ENCODE measurements around the gene ZNF362.
"Not testable (repeated sequence)": the region's sequence is repeated elsewhere in the genome, so short reads cannot be mapped to it uniquely, and the experiment has no call there.

Gene ZNF362

GRCh38 chr1:33284049-33284448 is 27.8 kb downstream of the ZNF362 start:
- no peak overlapping the region for H3K4me3 ChIP-seq (ENCODE audit: low read depth, low read length)
- H3K9me3 ChIP-seq (ENCODE audit: severe bottlenecking) = no peaks in the 10 kb centered on the region
- peaks cover 81% of the 10 kb centered on the region for H3K36me3 ChIP-seq

GRCh38 chr1:33286451-33287185 is 30.3 kb downstream of the ZNF362 start:
- TF ChIP-seq CTCF (IDR thresholded peaks at IDR 0.05; ENCODE audit: low read depth, low read length) = no peak
- no peak overlapping the region for H3K27ac ChIP-seq
- H3K9me3 ChIP-seq (ENCODE audit: severe bottlenecking) = no peaks in the 10 kb centered on the region
- no peak for DNase-seq
- H3K4me3 ChIP-seq (ENCODE audit: low read depth, low read length) = no peak overlapping the region
- H3K27me3 ChIP-seq (ENCODE audit: insufficient read depth, low read depth, severe bottlenecking) = no peaks in the 10 kb centered on the region
- peaks cover 64% of the 10 kb centered on the region for H3K36me3 ChIP-seq

More at GRCh38 chr1:33284049-33284448, 27.8 kb downstream of the ZNF362 start:
- no peaks in the 10 kb centered on the region for H3K27me3 ChIP-seq (ENCODE audit: insufficient read depth, low read depth, severe bottlenecking)
- no peak for DNase-seq
- H3K27ac ChIP-seq = no peak overlapping the region
- no peak for TF ChIP-seq CTCF (IDR thresholded peaks at IDR 0.05; ENCODE audit: low read depth, low read length)

- H3K27ac ChIP-seq = no peak overlapping the region
- no peak for DNase-seq
- H3K9me3 ChIP-seq (ENCODE audit: severe bottlenecking) = no peaks in the 10 kb centered on the region
- peaks cover 57% of the 10 kb centered on the region for H3K36me3 ChIP-seq
- TF ChIP-seq CTCF (IDR thresholded peaks at IDR 0.05; ENCODE audit: low read depth, low read length) = no peak
- H3K27me3 ChIP-seq (ENCODE audit: insufficient read depth, low read depth, severe bottlenecking) = no peaks in the 10 kb centered on the region
- no peak overlapping the region for H3K4me3 ChIP-seq (ENCODE audit: low read depth, low read length)
Measured at GRCh38 chr1:33287317-33287716, 31.0 kb downstream of the ZNF362 start.

GRCh38 chr1:33288976-33289857 is 32.9 kb downstream of the ZNF362 start:
- Histone ChIP-seq H3K4me3 (ENCODE audit: low read depth, low read length) (no peak overlapping the region), H3K27ac (no peak overlapping the region), H3K9me3 (ENCODE audit: severe bottlenecking) (no peaks in the 10 kb centered on the region), H3K36me3 (peaks cover 55% of the 10 kb centered on the region), H3K27me3 (ENCODE audit: insufficient read depth, low read depth, severe bottlenecking) (no peaks in the 10 kb centered on the region)
- DNase-seq = no peak
- no peak for TF ChIP-seq CTCF (IDR thresholded peaks at IDR 0.05; ENCODE audit: low read depth, low read length)

- no peak overlapping the region for H3K4me3 ChIP-seq (ENCODE audit: low read depth, low read length)
- no peak for TF ChIP-seq CTCF (IDR thresholded peaks at IDR 0.05; ENCODE audit: low read depth, low read length)
Measured at GRCh38 chr1:33289858-33290154, 33.5 kb downstream of the ZNF362 start.

GRCh38 chr1:33290615-33291014 is 34.3 kb downstream of the ZNF362 start:
- not testable (repeated sequence) for H3K4me3 ChIP-seq (ENCODE audit: low read depth, low read length); DNase-seq; H3K27ac ChIP-seq; H3K27me3 ChIP-seq (ENCODE audit: insufficient read depth, low read depth, severe bottlenecking); H3K9me3 ChIP-seq (ENCODE audit: severe bottlenecking)
- peaks cover 49% of the 10 kb centered on the region for H3K36me3 ChIP-seq

More at GRCh38 chr1:33289858-33290154, 33.5 kb downstream of the ZNF362 start:
- Histone ChIP-seq H3K27me3 (ENCODE audit: insufficient read depth, low read depth, severe bottlenecking) (no peaks in the 10 kb centered on the region), H3K9me3 (ENCODE audit: severe bottlenecking) (no peaks in the 10 kb centered on the region), H3K27ac (no peak overlapping the region), H3K36me3 (peaks cover 52% of the 10 kb centered on the region)
- no peak for DNase-seq
